ENCODE results near the gene AFF1. TPM values are rescaled to one million over a fixed set of nuclear protein-coding genes. Genes with fewer than 3 reads are reported as not detected.

Gene AFF1
- polyA plus RNA-seq, 6 donors from 2014 or later = 33.1 to 72.0 (median 55.4) TPM

DNA sequence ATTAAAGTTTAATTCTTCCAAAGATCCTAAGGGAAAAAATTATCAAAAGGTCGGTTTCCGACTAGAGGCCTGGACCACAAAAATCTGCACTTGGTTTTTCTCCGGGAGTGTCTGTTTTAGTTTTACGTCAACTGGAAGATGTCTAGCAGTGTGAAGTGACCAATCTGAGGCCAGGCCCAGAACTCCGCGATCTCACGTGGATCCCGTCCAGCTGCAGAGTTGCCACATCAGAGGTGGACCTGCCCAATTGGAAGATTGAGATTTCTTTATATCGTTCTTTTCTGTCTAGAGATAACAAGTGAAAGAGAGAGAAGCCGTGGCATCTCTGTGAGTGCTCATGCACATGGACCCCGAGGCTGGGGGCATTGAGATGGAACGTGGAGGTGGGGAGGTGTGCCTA lies 115.8 kb downstream of the AFF1 start:
- Mint-ChIP-seq H3K27ac (peak overlapping the region in 5 of 6 donors; percentile 34 to 78 (median 67)), H3K9me3 (no peaks in the 10 kb centered on the region), H3K27me3 (no peaks in the 10 kb centered on the region), H3K4me1 (peaks cover 55 to 64% (median 61%) of the 10 kb centered on the region in 3 donors), H3K4me3 (peak overlapping the region in 4 of 8 donors; percentile 6 to 42 (median 18)), H3K36me3 (peaks cover 16% of the 10 kb centered on the region in 2 donors)
- DNase-seq = no peak
- ATAC-seq (ENCODE audit: low read depth in 2 of 2) = peak in 1 of 2 donors; percentile 23

DNA sequence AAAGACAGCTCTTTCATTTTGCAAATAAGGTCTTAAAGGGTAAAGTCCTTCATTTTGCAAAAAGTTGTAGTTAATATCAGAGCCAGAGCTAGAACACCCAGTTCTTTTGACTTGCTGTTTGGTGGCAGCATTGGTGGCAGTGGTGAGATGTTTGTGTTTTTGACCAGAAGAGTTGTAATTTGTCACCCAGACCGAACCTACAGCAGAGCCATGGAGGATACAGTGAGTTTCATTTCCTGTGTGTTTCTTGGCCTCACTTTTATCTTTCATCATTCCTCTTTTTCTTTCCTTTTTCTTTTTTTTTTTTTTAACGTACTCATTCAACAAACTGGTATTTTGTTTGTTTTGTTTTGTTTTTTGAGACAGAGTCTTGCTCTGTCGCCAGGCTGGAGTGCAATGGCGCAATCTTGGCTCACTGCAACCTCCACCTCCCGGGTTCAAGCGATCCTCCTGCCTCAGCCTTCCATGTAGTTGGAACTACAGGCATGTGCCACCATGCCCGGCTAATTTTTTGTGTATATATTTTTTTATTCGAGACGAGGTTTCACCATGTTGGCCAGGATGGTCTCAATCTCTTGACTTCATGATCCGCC lies 116.4 kb downstream of the AFF1 start:
- peaks cover 16% of the 10 kb centered on the region in 2 donors for H3K36me3 Mint-ChIP-seq
- no peaks in the 10 kb centered on the region for H3K27me3 Mint-ChIP-seq
- peaks cover 60 to 69% (median 67%) of the 10 kb centered on the region in 3 donors for H3K4me1 Mint-ChIP-seq
- ATAC-seq (ENCODE audit: low read depth in 2 of 2) (peak in 1 of 2 donors; percentile 21), DNase-seq (no peak)
- H3K4me3 Mint-ChIP-seq = peak overlapping the region in 4 of 8 donors; percentile 6 to 75 (median 24)
- H3K9me3 Mint-ChIP-seq = no peaks in the 10 kb centered on the region
- H3K27ac Mint-ChIP-seq = peak overlapping the region in 4 of 6 donors; percentile 11 to 78 (median 52)

DNA sequence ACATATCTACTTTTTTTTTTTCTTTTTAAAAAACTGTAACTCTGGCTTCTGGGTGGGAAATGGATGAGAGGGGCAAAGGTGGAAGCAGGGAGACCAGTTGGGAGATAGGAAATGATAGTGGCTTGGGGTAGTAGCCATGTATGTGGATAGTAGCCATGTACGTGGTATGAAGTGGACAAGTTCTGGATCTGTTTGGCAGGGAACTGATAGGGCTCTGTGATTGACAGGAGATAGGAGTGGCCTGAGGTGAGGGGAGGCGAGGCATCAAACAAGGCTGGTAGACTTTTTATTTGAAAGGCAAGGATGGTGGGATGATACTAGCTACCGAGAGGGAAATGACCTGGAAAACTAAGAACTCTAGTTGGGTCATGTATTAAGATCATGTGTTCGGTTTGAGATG lies 117.8 kb downstream of the AFF1 start:
- Mint-ChIP-seq H3K36me3 (peaks cover 12 to 16% of the 10 kb centered on the region in 2 donors), H3K4me3 (peak overlapping the region in 2 of 8 donors; percentile 51 to 54), H3K27me3 (no peaks in the 10 kb centered on the region), H3K4me1 (peaks cover 69 to 76% (median 69%) of the 10 kb centered on the region in 3 donors), H3K27ac (peak overlapping the region in 5 of 6 donors; percentile 19 to 84 (median 34)), H3K9me3 (no peaks in the 10 kb centered on the region)
- DNase-seq = no peak
- no peak for ATAC-seq (ENCODE audit: low read depth in 2 of 2)

DNA sequence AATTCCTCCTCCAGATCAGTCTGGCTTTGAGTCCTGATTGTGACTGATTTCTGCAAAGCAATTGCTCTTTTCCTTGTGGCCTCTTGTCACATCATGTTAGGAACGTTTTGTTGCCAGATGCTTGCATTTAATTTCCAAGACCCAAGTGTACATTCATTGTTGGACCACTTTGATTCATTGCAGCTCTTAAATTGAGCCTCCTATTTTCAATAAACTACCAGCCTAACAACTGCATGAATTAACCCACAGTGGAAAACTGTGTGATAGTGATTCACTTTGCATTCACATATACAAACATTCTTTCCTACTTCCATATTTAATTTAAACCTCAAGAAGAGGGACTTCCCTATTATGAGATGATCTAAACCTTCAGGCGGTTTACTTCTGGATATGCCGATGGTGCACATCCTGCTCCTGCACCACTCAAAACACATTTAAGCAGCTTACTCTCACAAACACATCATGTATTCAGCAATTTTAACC lies 118.4 kb downstream of the AFF1 start:
- H3K9me3 Mint-ChIP-seq = no peaks in the 10 kb centered on the region
- H3K36me3 Mint-ChIP-seq = peaks cover 11 to 17% of the 10 kb centered on the region in 2 donors
- peak overlapping the region in 3 of 6 donors; percentile 1 to 60 (median 13) for H3K27ac Mint-ChIP-seq
- peak overlapping the region in 1 of 8 donors; percentile 11 for H3K4me3 Mint-ChIP-seq
- H3K27me3 Mint-ChIP-seq = no peaks in the 10 kb centered on the region
- H3K4me1 Mint-ChIP-seq = peaks cover 72 to 81% (median 73%) of the 10 kb centered on the region in 3 donors
- ATAC-seq (ENCODE audit: low read depth in 2 of 2) (peak in 1 of 2 donors; percentile 27), DNase-seq (no peak)

DNA sequence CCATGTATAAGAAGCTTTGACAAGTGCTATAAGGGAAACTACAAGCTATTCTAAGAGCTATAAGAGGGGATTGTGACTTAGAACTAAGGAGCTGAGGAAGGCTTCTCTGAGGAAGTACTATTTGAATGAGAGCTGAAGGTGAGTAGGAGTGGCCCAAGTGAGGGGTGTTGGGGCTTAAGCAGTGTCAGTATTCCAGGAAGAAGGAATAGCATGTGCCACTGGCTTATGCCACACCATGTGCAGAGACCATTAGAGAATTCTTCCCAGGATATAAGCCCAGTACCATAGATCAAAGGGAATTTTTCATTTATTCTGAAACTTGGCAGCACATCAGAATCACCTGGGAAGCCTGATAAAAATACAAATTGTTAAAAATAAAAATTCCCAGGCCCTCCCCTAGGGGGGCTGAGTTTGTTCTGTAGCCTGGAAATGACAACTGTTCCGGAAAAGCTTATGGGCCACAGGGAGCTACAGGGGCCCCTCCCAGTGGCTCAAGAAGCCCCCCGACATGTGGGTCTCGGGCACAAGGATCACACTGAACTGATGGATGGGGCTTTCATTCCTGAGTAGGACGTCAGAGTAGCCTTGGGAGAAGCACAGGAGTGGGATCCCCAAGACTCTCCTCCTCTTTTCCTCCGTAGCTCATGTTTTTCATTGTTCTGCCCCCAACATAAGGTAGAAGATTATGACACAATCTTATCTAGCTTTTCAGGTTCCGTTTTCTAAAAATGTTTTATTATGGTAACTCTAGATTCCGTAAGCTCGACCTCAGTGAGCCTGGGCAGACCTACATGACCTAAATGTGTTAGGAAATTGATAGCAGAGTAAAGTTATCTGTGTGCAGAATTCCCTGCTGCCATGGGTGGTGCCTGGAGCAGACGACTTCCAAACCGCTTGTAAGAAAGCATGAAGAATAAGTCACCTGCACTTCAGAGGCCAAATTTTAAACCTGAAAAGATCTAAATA lies 119.3 kb downstream of the AFF1 start:
- Mint-ChIP-seq H3K27ac (peak overlapping the region in 5 of 6 donors; percentile 1 to 79 (median 57)), H3K4me3 (peak overlapping the region in 6 of 8 donors; percentile 1 to 76 (median 34)), H3K27me3 (no peaks in the 10 kb centered on the region), H3K9me3 (no peaks in the 10 kb centered on the region), H3K4me1 (peaks cover 76 to 90% (median 77%) of the 10 kb centered on the region in 3 donors), H3K36me3 (peaks cover 12 to 25% of the 10 kb centered on the region in 2 donors)
- DNase-seq (no peak), ATAC-seq (ENCODE audit: low read depth in 2 of 2) (peak; percentile 25 to 43)

DNA sequence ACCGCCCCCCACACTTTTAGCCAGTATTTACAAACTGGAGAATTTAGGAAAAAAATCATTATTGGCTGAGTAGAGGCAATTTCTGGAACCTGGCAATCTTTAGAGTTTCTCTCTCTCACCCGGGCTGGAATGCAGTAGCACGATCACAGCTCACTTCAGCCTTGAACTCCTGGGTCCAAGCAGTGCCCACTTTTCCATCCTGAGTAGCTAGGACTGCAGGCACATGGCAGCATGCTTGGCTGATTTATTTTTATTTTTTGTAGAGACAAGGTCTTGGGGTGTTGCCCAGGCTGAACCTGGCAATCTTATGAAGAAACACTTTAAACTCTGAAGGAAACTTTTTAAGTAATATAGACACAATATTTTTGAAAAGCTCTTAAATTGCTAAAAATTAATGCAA lies 120.1 kb downstream of the AFF1 start:
- peaks cover 12 to 30% of the 10 kb centered on the region in 2 donors for H3K36me3 Mint-ChIP-seq
- peak overlapping the region in 2 of 6 donors; percentile 57 to 79 for H3K27ac Mint-ChIP-seq
- DNase-seq (no peak), ATAC-seq (ENCODE audit: low read depth in 2 of 2) (no peak)
- H3K9me3 Mint-ChIP-seq = no peaks in the 10 kb centered on the region
- H3K27me3 Mint-ChIP-seq = no peaks in the 10 kb centered on the region
- peak overlapping the region in 7 of 8 donors; percentile 1 to 76 (median 61) for H3K4me3 Mint-ChIP-seq
- peaks cover 77 to 92% (median 79%) of the 10 kb centered on the region in 3 donors for H3K4me1 Mint-ChIP-seq

DNA sequence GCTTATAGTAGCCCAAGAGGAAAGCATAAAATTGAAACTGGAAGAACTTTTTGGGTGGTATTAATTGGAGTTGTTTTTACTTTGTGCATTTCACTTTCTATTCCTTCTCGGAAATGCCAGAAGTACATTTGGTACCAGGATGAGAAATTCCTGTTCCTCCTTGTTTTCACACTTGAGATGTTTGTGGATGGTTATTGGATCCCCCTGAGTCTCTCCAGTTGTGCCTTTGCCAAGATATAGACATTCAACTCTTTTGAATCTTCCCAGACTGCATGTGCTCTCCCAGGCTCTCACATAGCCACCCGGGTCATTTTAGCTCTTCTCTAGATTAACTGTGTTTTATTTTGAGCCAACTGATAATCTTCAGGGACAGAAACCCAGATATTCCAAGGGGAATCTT lies 120.5 kb downstream of the AFF1 start:
- peaks cover 12 to 30% of the 10 kb centered on the region in 2 donors for H3K36me3 Mint-ChIP-seq
- H3K27ac Mint-ChIP-seq = peak overlapping the region in 3 of 6 donors; percentile 11 to 93 (median 15)
- no peaks in the 10 kb centered on the region for H3K27me3 Mint-ChIP-seq
- ATAC-seq (ENCODE audit: low read depth in 2 of 2) (no peak), DNase-seq (no peak)
- peak overlapping the region in 5 of 8 donors; percentile 1 to 76 (median 46) for H3K4me3 Mint-ChIP-seq
- no peaks in the 10 kb centered on the region for H3K9me3 Mint-ChIP-seq
- peaks cover 73 to 88% (median 75%) of the 10 kb centered on the region in 3 donors for H3K4me1 Mint-ChIP-seq

DNA sequence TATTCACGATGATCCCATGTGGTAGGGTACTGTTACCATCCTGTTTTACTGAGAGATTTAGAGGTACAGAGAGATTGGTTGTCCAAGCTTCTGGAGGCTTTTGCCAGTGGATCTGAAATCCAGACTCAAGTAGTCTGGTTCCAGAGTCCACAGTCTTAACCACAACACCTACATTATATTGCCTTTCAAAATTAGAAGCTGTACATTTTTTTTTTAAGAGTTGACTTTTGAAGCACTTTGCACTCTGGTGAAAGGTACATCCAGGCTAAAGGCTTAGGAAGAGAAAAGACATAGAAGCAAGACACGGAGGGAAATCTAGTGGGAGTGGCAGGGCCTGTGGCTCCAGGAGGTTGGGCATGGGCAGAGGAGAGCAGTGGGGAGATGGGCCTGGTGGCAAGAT lies 122.1 kb downstream of the AFF1 start:
- H3K4me3 Mint-ChIP-seq = no peak overlapping the region
- H3K4me1 Mint-ChIP-seq = peaks cover 62 to 77% (median 67%) of the 10 kb centered on the region in 3 donors
- peaks cover 5 to 17% of the 10 kb centered on the region in 2 donors for H3K36me3 Mint-ChIP-seq
- no peak overlapping the region for H3K27ac Mint-ChIP-seq
- H3K27me3 Mint-ChIP-seq = no peaks in the 10 kb centered on the region
- no peaks in the 10 kb centered on the region for H3K9me3 Mint-ChIP-seq
- ATAC-seq (ENCODE audit: low read depth in 2 of 2) = no peak
- no peak for DNase-seq

DNA sequence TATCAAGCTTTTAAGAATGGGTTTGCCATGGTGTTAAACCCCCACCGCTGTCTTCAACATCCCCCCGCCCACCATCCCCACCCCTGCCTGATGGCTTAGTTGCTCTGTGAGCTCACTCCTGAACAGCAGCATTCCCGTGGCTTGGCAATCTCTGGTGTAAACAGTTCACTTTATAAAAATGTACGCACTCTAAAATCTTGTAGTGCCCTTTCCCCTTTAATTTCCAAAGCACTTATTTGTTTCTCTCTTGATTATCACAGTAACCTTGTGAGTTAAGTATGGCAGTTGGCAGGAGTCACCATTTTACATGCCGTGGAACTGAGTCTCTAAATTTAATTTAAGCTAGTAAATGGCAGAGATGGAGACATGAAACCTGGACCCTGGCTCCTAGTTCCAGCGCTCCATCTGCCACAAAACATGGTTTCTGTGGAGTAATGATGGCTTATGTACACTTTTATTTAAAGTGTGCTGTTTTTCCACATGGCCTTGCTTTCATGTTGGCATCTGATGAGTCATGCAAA lies 123.1 kb downstream of the AFF1 start:
- no peak for ATAC-seq (ENCODE audit: low read depth in 2 of 2)

DNA sequence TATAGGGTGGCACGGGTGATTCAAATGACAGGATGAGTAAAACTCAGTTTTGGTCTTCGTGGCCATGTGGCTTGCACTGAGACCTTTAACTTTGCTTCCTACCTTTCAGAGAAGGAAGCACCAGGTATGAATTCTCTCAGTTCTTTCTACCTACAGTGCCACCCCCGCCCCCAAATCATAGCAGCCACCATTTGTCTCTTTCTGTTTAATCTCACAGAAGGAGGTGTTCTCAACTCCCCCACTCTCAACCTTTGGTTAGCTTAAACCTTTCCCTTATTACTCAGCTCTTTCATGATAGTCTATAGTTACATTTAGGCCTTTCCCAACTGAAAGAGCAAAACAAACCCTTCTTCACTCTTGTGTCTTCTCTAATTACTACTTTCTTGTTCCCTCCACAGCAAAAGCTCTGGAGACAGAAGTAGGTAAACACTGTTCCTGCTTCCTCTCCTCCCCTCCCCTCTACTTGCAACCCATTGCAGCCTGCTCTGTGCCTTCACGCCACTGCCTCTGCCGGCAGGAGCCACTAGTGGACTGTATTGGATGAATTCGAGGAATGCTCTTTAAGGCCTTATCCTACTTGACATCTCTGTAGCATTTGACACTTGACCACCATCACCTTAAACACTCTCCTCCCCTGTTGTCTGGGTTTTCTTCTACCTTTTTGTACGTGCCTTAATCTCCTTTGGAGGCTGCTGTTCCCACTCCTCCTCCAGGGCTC lies 123.7 kb downstream of the AFF1 start:
- H3K4me3 Mint-ChIP-seq = peak overlapping the region in 1 of 8 donors; percentile 25
- no peaks in the 10 kb centered on the region for H3K9me3 Mint-ChIP-seq
- ATAC-seq (ENCODE audit: low read depth in 2 of 2) = no peak
- DNase-seq = no peak
- H3K4me1 Mint-ChIP-seq = peaks cover 47 to 63% (median 59%) of the 10 kb centered on the region in 3 donors
- H3K27me3 Mint-ChIP-seq = no peaks in the 10 kb centered on the region
- peaks cover 5 to 14% of the 10 kb centered on the region in 2 donors for H3K36me3 Mint-ChIP-seq
- H3K27ac Mint-ChIP-seq = peak overlapping the region in 4 of 6 donors; percentile 5 to 85 (median 38)

More for the DNA sequence above, 123.1 kb downstream of the AFF1 start:
- H3K27me3 Mint-ChIP-seq = no peaks in the 10 kb centered on the region
- no peaks in the 10 kb centered on the region for H3K9me3 Mint-ChIP-seq
- H3K4me3 Mint-ChIP-seq = no peak overlapping the region
- H3K27ac Mint-ChIP-seq = no peak overlapping the region
- H3K36me3 Mint-ChIP-seq = peaks cover 5 to 14% of the 10 kb centered on the region in 2 donors
- peaks cover 53 to 67% (median 62%) of the 10 kb centered on the region in 3 donors for H3K4me1 Mint-ChIP-seq
- no peak for DNase-seq

DNA sequence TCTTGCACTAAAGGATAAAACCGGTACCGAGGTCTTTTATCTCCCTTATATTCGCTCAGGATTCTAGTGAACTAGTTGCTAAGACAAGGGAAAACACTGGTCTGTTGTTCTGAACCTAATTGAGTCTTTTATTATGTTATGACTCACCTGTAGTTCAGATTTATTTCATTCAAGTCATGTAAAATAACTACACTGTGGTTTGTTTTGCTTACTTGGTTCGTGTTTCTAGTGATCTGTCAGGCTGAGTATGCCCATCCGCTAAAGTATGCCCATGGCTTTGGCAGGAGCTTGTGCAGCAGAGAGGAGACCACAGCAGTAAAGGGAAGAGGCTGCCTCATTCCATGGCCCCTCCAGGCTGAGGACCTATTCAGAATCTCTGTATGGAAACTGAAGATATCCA lies 126.1 kb downstream of the AFF1 start:
- DNase-seq (no peak), ATAC-seq (ENCODE audit: low read depth in 2 of 2) (no peak)
- H3K4me1 Mint-ChIP-seq = peaks cover 34 to 55% (median 51%) of the 10 kb centered on the region in 3 donors
- peak overlapping the region in 3 of 6 donors; percentile 6 to 72 (median 9) for H3K27ac Mint-ChIP-seq
- no peaks in the 10 kb centered on the region for H3K27me3 Mint-ChIP-seq
- H3K9me3 Mint-ChIP-seq = no peaks in the 10 kb centered on the region
- no peak overlapping the region for H3K4me3 Mint-ChIP-seq
- H3K36me3 Mint-ChIP-seq = peaks cover 12 to 14% of the 10 kb centered on the region in 2 donors

DNA sequence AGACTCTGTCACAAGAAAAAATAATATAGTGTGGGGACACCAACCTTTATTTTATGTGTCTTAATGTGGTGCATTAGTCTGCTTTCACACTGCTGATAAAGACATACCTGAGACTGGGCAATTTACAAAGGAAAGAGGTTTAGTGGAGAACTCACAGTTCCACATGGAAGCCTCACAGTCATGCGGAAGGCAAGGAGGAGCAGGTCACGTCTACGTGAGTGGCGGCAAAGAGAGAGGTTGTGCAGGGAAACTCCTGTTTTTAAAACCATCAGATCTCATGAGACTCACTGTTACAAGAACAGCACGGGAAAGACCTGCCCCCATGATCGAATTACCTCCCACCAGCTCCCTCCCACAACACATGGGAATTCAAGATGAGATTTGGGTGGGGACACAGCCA lies 130.2 kb downstream of the AFF1 start:
- no peaks in the 10 kb centered on the region for H3K9me3 Mint-ChIP-seq
- H3K27ac Mint-ChIP-seq = peak overlapping the region in 2 of 6 donors; percentile 10 to 49
- H3K4me3 Mint-ChIP-seq = peak overlapping the region in 1 of 8 donors; percentile 7
- DNase-seq (no peak), ATAC-seq (ENCODE audit: low read depth in 2 of 2) (no peak)
- H3K27me3 Mint-ChIP-seq = no peaks in the 10 kb centered on the region
- H3K36me3 Mint-ChIP-seq = peaks cover 0 to 7% of the 10 kb centered on the region in 2 donors
- H3K4me1 Mint-ChIP-seq = peaks cover 22 to 37% (median 28%) of the 10 kb centered on the region in 3 donors
